BJ (cell line): ENCODE results near the gene SIGLEC9. TPM values are rescaled to one million over a fixed set of nuclear protein-coding genes. Genes with fewer than 3 reads are reported as not detected.
"Not testable (repeated sequence)": the region's sequence is repeated elsewhere in the genome, so short reads cannot be mapped to it uniquely, and the experiment has no call there.

Source experiments
- CTCF ChIA-PET: fragments of 350-600 bp; formaldehyde crosslinking; extraction: SDS; loops from one replicate; lab custom pipeline; 2021; ENCODE audit warnings: antibody characterized with exemption, inconsistent platforms; lab: Yijun Ruan, JAX
- POLR2A ChIA-PET: fragments of 300-600 bp; sonication (Branson Sonifier 250); formaldehyde crosslinking; extraction: SDS; loops from one replicate; lab custom pipeline; 2021; ENCODE audit warnings: antibody characterized with exemption; lab: Charles Lee
- DNase-seq: peaks from one replicate; pipeline ENCODE4 v3.0.0-alpha.2; 2011; ENCODE audit warnings: low read depth
- H3K27me3 ChIP-seq: 2 replicates; pipeline ENCODE4 v1.6.0; 2011; ENCODE audit warnings: low read length; ENCODE audit not compliant: control insufficient read depth, insufficient read depth
- H3K36me3 ChIP-seq: 2 replicates; pipeline ENCODE4 v1.5.1; 2011; ENCODE audit warnings: low read length; ENCODE audit not compliant: control insufficient read depth, insufficient read depth
- H3K4me3 ChIP-seq: 2 replicates; pipeline ENCODE4 v1.5.1; 2011; ENCODE audit warnings: low read depth, mild to moderate bottlenecking, control low read depth, low read length
- polyA plus RNA-seq: library from polyadenylated mRNA; depleted of rRNA; stranded (reverse); fragments of >200 nt; gene quantifications from 2 replicates; pipeline ENCODE4 v1.2.3, GENCODE V29; 2011
- TF ChIP-seq, protein P1 (sequence below): IDR thresholded peaks from 2 replicates; pipeline ENCODE4 v1.5.1; 2011; ENCODE audit warnings: low read depth, mild to moderate bottlenecking, control low read depth, inconsistent platforms, low read length, moderate library complexity; ENCODE audit not compliant: insufficient read depth

SIGLEC9 gene
- polyA plus RNA-seq, 1 experiment, result not detected

DNA sequence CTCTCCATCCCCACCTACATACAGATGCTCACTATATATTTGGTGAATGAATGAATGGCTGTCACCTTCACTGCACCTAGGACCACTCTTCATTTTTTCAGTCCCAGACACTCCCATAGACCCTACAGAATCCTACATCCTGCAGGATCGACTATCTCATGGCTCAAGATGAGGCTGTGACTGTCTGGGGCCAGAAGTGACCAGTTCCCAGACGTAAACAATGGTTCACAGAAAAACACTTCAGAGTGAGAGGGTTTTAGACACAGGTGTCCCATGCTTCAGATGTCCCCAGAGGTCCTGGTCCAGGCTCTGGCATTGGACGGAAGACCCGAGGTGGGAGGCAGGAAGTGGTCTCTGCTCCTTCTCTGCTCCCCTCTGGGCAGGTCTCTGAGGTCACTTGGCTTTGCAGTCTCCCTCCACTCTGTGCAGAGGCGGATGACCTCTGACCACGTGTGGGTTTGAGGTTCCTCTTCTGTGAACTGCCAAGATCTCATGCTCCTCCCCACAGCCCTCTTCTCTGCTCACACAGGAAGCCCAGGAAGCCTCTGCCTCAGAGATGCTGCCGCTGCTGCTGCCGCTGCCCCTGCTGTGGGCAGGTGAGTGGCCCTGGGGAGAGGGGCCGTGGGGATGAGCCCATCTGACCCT, 42.3 kb downstream of the SIGLEC9 start:
- ChIA-PET CTCF (no interaction called here), POLR2A (no interaction called here)
- Histone ChIP-seq H3K27me3 (no peaks in the 10 kb centered on the region), H3K4me3 (no peak overlapping the region), H3K36me3 (no peaks in the 10 kb centered on the region)
- no peak for DNase-seq
- TF ChIP-seq, protein P1, sequence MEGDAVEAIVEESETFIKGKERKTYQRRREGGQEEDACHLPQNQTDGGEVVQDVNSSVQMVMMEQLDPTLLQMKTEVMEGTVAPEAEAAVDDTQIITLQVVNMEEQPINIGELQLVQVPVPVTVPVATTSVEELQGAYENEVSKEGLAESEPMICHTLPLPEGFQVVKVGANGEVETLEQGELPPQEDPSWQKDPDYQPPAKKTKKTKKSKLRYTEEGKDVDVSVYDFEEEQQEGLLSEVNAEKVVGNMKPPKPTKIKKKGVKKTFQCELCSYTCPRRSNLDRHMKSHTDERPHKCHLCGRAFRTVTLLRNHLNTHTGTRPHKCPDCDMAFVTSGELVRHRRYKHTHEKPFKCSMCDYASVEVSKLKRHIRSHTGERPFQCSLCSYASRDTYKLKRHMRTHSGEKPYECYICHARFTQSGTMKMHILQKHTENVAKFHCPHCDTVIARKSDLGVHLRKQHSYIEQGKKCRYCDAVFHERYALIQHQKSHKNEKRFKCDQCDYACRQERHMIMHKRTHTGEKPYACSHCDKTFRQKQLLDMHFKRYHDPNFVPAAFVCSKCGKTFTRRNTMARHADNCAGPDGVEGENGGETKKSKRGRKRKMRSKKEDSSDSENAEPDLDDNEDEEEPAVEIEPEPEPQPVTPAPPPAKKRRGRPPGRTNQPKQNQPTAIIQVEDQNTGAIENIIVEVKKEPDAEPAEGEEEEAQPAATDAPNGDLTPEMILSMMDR, result no peak

DNA sequence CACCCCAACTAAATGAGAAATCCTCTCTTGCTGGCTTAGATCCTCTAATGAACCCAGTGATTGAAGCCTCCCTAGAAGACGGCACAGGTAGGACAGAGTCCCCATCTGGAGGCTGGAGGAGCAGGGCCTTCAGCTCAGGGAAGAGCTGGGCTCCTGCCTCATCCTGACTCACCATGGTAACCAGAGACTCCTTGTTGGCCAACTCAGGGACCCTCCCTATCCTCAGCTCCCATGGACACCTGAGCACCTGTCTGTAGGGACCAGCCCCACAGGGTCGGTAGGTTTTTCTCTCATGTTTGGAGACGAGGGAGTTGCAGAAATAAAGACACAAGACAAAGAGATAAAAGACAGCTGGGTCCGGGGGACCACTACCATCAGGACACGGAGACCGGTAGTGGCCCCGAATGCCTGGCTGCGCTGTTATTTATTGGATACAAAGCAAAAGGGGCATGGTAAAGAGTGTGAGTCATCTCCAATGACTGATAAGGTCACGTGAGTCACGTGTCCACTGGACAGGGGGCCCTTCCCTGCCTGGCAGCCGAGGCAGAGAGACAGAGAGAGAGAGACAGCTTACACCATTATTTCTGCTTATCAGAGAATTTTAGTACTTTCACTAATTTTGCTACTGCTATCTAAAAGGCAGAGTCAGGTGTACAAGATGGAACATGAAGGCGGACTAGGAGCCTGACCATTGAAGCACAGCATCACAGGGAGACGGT, 44.0 kb downstream of the SIGLEC9 start:
- ChIA-PET CTCF (interaction anchor here (0.8 to 1.8 kb wide), 5 partner anchors 9 to 36 kb away, joined by 3 to 10 read pairs (median 4); no protein-coding TSS in a partner anchor), POLR2A (no interaction called here)
- no peaks in the 10 kb centered on the region for H3K27me3 ChIP-seq
- H3K36me3 ChIP-seq, result no peaks in the 10 kb centered on the region
- no peak for DNase-seq
- TF ChIP-seq, protein P1, result no peak
- H3K4me3 ChIP-seq, result no peak overlapping the region

DNA sequence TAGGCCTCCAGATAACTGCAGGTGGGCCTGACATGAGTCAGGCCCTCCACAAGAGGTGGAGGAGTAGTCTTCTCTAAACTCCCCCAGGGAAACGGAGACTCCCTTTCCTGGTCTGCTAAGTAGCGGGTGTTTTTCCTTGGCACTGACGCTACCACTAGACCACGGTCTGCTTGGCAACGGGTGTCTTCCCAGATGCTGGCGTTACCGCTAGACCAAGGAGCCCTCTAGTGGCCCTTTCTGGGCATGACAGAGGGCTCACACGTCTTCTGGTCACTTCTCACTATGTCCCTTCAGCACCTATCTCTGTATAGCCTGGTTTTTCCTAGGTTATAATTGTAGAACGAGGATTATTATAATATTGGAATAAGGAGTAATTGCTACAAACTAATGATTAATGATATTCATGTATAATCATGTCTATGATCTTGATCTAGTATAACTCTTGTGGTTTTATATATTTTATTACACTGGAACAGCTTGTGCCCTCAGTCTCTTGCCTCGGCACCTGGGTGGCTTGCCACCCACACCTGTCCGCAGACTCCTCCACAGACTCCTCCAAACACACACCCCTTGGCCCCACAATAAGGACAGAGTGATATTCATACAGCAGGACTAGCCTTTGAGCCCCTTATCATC, 44.7 kb downstream of the SIGLEC9 start:
- TF ChIP-seq, protein P1, result peak; percentile 78
- POLR2A ChIA-PET, H3K27me3 ChIP-seq, H3K36me3 ChIP-seq, DNase-seq, H3K4me3 ChIP-seq: not testable (repeated sequence)
- CTCF ChIA-PET, result interaction anchor here (1.2 to 1.8 kb wide), 2 partner anchors 10 to 12 kb away, joined by 4 to 10 read pairs; no protein-coding TSS in a partner anchor

DNA sequence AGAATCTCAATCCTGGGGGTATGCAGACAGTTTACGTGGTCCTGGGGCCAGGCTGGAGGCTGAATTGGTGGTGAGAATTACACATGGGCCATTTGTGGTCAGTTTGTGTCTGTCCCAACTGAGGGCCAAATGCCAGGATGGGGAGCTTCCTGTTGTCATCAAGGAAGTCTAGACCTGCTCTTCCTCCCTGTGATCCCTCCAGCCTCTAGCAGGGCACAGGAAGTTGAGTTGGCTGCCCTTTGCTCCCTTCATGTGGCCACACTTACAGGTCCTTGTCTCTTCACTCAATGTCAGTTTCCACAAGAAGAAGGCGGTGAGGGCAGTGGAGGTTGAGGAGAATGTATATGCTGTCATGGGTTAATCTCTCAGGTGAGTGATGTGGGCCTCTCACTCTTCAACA, 47.5 kb downstream of the SIGLEC9 start:
- ChIA-PET CTCF (no interaction called here), POLR2A (no interaction called here)
- Histone ChIP-seq H3K4me3 (no peak overlapping the region), H3K36me3 (no peaks in the 10 kb centered on the region), H3K27me3 (no peaks in the 10 kb centered on the region; the same call in 1 of the 2 replicates)
- TF ChIP-seq, protein P1, result no peak
- no peak for DNase-seq

DNA sequence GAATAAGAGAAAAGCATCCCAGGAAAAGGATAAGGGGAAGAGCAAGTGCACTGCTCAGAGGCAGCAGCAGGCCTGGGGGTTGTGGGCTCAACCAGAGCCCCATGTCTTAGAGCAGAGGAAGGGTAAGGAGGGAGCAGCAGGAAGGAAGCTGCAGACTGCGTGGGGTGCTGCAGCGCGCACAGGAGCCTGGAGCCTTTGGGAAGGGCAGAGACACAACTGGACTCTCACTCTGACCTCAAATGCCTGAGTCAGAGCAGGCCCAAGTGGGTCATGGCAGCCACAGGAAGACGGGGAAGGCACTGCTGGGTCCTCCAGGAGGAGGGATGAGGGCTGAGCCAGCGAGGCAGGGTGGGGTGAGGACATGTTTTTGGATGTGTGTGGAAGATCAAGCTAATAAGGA, 49.0 kb downstream of the SIGLEC9 start:
- CTCF ChIA-PET, result interaction anchor here (1.4 kb wide), 1 partner anchor 239 kb away, joined by 3 read pairs; no protein-coding TSS in a partner anchor

More for the DNA sequence above, 49.0 kb downstream of the SIGLEC9 start:
- POLR2A ChIA-PET, result no interaction called here
- Histone ChIP-seq H3K36me3 (no peaks in the 10 kb centered on the region), H3K27me3 (no peaks in the 10 kb centered on the region; the same call in 1 of the 2 replicates), H3K4me3 (no peak overlapping the region)
- TF ChIP-seq, protein P1, result no peak
- no peak for DNase-seq
